Kidney glomerular epithelial cell (primary cell): Measurements from ENCODE around the gene GPX7.

Source experiments
- DNase-seq: peaks from one replicate; lab custom pipeline; 2025; lab: John Stamatoyannopoulos, UW

The GPX7 gene

GRCh38 chr1:52588027-52588426 lies 14.1 kb upstream of the GPX7 start:
- DNase-seq: no peak

GRCh38 chr1:52588535-52588934 lies 13.6 kb upstream of the GPX7 start:
- no peak for DNase-seq

DNA sequence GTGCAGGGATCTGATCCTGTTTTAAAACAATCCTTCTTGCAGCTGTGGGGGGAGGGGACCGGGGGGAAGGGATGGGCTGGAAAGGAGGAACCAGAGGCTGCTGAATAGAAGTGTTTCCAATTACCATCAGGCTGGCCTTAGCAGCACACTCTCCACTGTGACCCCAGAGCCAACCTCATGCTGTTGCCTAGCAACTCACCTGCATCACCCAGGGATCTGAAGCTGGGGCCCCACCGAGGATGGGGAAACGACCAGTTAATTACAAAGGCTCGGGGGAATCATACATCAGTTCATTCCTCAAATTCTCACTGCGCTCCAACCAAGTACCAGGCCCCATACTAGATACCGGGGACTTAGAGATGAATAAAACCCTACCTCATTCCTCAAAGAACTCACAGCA lies 11.9 kb upstream of the GPX7 start:
- DNase-seq: no peak

GRCh38 chr1:52592637-52593323 lies 9.4 kb upstream of the GPX7 start:
- no peak for DNase-seq

- no peak for DNase-seq
Observed at GRCh38 chr1:52593495-52593894, 8.7 kb upstream of the GPX7 start.

DNA sequence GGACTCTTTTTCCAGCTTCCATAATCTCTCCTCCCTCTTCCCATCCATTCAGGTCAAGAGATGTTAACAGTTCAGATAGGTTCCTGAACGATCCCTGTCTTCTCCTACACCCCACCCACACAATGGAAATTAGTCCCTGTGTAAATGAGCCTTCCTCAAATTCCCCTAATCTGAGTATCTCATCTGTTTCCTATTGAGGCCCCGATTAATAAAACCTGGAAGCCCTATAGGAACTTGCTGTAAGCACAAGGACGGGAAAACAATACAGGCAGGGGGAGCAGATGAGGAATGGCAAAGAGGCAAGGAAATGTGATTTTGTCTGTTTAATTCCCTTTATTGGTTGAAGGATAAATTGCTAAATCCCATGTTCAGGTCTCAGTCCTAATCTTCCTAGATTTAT lies 7.1 kb upstream of the GPX7 start:
- DNase-seq: no peak

- DNase-seq: no peak
Observed at GRCh38 chr1:52597912-52598311, 4.3 kb upstream of the GPX7 start.

- no peak for DNase-seq
Observed at GRCh38 chr1:52598729-52599128, 3.4 kb upstream of the GPX7 start.

- DNase-seq: peak; percentile 32
Observed at GRCh38 chr1:52599236-52599635, 2.9 kb upstream of the GPX7 start.

- DNase-seq: no peak
Observed at GRCh38 chr1:52600533-52601179, 1.5 kb upstream of the GPX7 start.

DNA sequence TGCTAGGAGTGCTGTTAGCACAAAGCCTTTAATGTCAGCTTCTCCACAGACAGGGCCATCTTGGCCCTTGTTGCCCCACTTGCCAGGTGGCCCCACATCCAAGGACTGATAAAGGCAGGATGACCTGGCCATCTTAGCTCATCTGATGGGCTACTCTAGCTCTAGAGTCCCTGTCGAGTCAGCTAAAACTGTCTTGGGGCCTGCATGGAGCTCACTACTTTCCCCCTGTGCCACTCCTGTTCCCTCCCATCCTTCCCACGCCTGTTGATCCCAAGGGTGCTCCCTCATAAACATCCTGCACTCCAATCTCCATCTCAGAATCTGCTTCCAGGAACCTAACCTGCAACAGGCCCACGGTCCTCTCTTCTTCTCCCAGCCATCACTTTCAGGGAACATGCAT lies 652 bp upstream of the GPX7 start:
- no peak for DNase-seq

DNA sequence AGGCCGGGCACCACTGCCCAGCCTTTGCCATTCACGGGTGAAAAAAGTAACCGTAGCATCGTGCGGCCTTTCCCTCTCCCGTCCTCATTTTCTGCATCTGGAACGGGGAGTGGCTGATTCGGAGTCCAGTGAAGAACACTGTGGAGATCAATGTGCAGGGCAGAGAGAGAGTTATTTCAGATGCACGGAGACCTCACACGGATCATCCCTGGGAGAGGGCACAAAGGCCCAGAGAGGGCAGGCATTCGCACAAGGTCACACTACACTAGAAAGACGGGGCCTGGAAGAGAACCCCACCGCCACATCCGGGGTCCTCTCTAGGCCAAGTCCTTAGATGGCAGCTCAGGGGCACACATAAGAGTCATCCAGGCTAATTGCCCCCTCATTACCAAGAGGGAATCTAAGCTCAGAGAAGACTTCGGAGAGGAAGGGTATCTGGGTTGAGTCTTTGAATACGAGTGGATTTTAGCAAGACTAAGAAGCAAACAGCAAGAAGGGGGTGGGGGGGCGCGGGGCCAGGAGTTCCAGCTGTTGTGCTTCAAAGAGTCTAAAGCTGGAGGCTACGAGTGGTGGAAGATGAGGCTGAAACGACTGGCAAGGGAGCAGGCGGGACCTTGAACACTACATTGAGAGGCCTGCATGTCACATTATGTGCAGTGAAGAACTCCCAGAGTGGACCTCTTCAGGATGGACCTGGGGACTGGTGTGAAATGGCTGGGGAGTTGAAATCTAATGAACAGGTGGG lies 857 bp downstream of the GPX7 start:
- no peak for DNase-seq

GRCh38 chr1:52603630-52604029 lies 1.5 kb downstream of the GPX7 start:
- DNase-seq: no peak

- no peak for DNase-seq
Observed at GRCh38 chr1:52604063-52604770, 2.0 kb downstream of the GPX7 start.

- DNase-seq: no peak
Observed at GRCh38 chr1:52613636-52614373, 11.6 kb downstream of the GPX7 start.

DNA sequence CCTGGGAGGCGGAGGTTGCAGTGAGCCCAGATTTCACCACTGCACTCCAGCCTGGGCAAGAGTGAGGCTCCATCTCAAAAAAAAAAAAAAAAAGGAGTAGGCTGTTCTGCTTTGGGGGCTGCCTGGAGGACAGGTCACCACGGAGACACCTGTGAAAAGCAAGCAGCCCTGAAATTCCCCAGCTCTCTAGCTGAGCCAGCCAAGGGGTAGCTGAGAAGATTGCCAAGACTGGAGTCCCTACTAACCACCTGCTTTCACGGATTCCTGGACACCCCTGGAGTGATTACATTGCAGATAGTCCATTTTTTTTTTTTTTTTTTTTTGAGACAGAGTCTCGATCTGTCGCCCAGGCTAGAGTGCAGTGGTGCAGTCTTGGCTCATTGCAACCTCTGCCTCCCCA lies 12.5 kb downstream of the GPX7 start:
- no peak for DNase-seq

DNA sequence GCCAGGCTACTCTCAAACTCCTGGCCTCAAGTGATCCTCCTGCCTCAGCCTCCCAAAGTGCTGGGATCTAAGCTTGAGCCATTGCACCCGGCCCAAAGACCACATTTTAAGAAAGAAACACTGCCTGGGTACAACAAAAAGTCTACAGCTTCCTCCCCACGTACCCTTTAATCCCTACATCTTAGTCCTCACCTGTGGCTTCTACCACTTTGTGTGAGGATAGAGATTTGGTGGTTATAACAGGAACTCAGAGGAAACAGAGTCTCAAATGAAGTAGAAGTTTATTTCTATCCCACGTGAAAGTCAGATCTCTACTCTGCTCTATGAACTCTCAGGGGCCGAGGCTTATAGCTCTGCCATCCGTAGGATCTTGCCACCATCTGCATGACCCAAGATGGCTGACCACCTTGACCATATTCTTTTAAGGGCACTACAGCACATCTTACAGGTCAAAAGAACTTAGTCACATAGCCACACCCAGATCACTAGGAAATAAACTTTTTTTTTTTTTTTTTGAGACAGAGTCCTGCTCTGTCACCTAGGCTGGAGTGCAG lies 13.4 kb downstream of the GPX7 start:
- DNase-seq: no peak

DNA sequence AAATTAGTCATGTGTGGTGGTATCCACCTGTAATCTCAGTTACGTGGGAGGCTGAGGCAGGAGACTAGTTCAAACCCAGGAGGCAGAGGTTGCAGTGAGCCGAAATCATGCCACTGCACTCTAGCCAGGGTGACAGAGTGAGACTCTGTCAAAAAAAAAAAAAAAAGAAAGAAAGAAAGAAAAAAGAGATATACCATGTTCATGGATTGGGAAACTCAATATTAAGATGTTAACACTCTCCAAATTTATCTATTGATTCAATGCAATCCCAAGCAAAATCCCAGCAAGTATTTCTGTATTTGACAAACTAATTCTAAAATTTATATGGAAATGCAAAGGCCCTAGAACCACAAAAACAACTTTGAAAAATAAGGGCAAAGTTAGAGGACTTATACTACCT lies 19.8 kb downstream of the GPX7 start:
- no peak for DNase-seq

DNA sequence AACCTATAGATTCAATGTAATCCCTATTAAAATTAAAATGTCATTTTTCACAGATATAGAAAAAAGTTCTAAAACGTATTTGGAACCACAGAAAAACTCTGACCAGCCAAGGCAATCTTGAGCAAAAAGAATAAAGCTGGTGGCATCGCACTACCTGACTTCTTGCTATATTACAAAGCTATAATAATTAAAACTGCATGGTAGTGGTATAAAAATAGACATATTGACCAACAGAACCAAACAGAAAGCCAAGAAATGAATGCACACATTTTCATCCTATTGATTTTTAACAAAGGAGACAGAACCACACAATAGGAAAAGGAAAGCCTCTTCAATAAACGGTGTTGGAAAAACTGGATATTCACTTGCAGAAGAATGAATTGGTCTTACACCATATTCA lies 21.6 kb downstream of the GPX7 start:
- DNase-seq: no peak

GRCh38 chr1:52627028-52627427 lies 24.9 kb downstream of the GPX7 start:
- DNase-seq: no peak

GRCh38 chr1:52628614-52629324 lies 26.6 kb downstream of the GPX7 start:
- DNase-seq: no peak
